ENCODE data around the gene RCBTB2.

The RCBTB2 gene

DNA sequence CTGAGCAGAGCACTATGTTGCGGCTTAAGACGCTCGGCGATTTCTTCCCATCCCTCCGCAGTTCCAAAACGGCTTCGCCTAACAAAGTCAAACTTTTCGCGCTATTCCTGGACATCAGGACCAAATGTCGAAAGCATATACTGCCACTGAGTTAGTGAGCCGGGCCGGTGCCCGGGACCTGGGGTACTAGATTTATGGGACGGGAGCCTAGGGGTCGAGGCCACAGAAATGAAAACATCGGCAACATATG is 699 bp downstream of the RCBTB2 start:
- H3K4me3 ChIP-seq (ENCODE audit: low read depth, low read length) = peak overlapping the region; percentile 63

DNA sequence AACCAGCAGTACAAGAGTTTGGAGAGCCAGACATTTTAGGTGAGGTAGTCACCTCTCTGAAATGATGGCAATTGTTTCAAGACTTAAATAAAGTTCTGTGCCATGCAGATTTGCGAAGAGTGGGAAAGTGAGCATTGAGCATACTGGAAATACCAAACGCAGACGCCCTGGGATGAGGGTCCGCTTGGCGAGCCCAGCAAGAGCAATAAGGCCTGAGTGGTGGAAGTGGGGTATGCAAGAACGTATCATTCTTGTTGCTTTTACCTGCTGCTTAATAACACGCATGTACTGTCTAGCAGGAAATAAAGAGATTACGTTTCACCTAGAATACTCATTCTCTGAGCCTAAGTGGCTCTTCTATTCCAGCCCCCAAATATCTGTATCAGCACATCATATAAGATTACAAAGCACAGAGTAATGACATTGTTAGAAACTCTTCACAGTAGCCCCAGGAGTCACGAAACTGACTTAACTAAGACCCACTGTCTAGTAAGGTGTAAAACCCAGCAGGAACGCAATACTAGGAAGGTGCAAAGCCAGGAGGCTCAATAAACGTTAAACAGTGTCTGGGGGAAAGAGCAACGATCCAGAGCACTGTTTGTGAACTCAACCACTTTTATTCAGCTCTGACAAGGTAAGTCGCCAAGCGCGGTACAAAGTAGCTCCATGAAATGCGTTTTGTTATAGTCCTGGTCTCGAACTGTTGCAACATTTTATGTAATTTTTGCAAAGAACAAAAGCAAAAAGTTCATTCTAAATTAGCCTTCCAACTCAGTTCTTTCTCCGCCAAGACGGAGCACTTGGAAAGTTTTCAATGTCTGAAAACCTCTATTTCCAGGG is 1.2 kb downstream of the RCBTB2 start:
- H3K4me3 ChIP-seq (ENCODE audit: low read depth, low read length) = peak overlapping the region; percentile 63

DNA sequence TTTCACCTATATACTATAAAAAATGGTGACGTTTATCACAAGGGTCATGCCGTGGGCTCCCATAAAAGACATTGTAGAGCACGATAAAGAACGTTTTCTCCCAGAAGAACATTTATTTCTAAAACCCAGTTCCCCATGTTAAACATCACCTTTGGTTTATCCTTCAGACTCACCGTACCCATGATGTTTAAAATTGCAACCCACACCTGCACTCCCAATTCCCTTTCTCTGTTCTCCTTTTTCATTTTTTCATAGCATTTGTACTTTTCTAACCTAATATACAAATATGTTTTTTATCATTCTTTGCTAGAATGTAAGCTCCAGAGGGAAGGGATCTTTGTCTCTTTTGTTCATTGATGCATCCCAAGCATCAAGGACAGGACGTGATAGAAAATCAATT is 2.0 kb downstream of the RCBTB2 start:
- no peak overlapping the region for H3K4me3 ChIP-seq (ENCODE audit: low read depth, low read length)

DNA sequence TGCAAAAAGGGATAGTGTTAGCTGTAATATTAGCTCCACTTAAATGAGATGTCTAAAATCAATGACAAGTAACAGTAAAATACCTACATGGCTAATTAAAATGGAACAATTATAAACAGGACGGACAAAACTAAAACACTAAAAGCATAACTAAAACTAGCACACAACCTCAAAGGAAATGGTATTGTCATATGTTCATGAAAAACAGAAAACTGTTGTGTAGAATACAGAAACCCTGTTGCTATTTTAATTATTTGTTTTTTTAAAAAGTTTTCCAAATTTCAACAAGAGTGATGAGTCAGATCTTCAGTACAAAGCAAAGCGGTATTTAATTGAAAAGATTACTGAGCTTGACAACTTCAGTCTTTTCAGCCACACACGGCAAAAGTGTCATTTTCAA is 4.2 kb downstream of the RCBTB2 start:
- no peak overlapping the region for H3K4me3 ChIP-seq (ENCODE audit: low read depth, low read length)

DNA sequence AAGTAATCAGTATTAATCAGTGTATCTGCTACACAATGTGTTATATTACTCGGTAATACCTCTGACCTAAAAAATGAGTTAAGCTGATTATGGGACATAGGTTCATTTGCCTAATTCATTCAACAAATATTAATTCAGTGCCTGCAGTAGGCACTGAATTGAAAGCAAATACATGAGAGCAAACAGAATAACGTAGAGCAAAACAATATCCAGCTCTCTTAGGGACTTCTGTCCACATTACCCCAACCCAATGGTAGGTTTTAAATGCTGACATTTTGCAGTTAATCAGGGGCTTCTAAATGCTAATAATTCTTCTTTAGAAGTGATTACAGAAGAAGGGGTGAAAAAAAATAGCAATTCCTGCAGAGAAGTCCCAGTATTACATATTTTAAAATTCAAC is 4.9 kb downstream of the RCBTB2 start:
- no peak overlapping the region for H3K4me3 ChIP-seq (ENCODE audit: low read depth, low read length)

DNA sequence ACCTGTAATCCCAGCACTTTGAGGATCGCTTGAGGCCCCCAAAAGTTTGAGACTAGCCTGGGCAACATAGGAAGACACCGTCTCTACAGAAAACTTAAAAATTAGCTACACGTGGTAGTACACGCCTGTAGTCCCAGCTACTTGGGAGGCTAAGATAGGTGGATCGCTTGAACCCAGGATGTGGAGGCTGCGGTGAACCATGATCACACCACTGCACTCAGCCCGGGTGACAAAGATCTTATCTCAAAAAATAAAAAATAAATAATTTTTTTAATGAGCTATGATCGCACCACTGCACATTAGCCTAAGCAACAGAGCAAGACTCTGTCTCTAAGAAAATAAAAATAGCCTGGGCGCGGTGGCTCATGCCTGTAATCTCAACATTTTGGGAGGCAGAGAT is 6.6 kb downstream of the RCBTB2 start:
- no peak overlapping the region for H3K4me3 ChIP-seq (ENCODE audit: low read depth, low read length)

DNA sequence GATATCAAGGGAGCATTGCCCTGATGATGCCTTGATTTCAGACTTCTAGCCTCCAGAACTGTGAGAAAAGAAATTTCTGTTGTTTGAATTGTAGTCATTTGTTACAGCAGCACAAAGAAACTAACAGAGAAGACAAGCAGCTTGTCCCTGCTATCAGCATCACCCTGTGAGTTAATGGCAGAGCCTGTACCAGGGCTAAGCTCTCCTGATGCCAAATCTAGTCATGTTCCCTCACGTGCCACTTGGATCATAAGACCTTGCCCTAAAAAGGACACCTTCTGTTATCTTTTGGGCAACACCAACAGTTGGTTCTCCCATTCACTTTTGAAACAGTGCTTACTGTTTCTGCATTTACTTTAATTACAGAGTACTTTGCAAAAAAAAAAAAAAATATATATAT is 14.8 kb downstream of the RCBTB2 start:
- no peak overlapping the region for H3K4me3 ChIP-seq (ENCODE audit: low read depth, low read length)

DNA sequence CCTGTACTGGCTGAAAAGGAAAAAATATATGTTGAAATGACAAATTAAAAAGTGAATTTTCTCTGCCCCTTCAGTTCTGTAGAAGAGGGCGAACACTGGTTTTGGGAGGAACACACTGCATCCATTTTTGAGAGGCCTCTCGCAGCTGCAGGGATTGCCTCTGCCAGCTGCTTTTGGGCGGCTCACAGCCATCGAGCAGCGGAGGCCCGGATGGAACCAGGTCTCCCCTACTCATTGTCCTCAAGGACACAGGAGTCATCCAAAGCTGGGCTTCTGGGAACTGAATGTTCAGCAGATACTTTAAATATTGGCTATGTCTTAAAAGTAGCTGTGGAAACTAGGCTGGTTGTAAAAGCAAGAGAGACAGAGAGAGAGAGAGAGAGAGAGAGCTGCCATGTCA is 17.1 kb downstream of the RCBTB2 start:
- no peak overlapping the region for H3K4me3 ChIP-seq (ENCODE audit: low read depth, low read length)

DNA sequence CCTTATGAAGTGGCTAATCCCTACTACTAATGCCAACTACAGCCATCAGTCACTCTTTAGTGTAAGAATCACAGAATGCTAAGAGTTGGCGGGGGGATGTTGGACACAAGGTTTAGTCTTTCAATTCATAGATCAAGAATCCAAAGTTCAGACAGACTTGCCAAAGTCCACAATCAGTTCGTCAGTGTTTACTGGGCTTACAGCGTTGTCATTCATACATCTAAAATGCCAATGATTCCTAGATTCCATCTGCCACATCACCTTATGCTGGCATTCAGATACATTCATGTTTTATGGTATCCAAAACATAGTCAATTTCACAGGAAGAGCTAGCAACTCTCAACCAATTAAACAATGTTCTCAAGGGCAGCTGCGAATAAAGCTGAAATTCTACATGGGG is 18.1 kb downstream of the RCBTB2 start:
- no peak overlapping the region for H3K4me3 ChIP-seq (ENCODE audit: low read depth, low read length)

DNA sequence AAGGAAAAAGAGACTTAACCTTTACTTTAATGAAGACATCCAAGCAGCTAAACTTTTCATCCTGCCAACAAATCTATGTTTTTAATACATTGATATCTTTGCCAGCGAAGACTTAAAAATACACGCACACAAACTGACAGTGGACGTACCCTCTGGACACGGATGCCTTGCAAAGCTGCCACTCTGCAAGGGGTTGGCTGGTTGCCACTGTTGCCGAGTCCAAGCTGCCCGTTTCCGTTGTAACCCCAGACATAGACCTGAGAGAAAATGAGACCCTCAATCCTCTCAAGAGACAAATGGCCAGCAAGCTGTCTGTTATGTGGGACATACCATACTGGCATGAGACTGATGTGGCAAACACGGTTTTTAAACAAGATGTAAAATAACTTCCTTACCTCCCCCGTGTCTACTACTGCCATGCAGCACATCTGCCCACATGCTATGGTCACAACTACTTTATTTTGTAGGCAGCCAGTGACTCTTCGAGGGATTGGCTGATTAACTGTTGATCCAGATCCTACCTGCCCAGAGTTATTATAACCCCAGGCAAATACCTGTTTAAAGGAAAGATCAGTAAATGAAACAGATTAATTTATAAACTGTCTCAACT is 21.2 kb downstream of the RCBTB2 start:
- no peak overlapping the region for H3K4me3 ChIP-seq (ENCODE audit: low read depth, low read length)

DNA sequence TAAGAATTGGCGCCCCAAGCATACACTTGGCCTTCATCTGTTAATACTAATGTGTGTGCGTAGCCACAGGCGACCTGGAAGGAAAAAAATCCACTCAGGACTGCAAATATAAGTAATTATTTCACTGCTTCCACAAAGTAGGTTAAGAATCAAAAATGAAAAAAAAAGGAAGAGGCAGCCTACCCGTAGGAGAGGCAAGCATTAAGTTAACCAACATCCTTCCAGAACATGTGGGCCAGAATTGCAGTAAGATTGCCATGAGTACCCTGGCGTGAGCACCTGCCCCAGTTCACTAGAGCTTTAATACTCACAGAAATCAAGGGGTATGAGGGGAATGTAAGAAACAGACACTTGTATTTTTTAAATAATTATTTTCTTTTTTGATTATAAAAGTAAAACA is 22.2 kb downstream of the RCBTB2 start:
- no peak overlapping the region for H3K4me3 ChIP-seq (ENCODE audit: low read depth, low read length)

DNA sequence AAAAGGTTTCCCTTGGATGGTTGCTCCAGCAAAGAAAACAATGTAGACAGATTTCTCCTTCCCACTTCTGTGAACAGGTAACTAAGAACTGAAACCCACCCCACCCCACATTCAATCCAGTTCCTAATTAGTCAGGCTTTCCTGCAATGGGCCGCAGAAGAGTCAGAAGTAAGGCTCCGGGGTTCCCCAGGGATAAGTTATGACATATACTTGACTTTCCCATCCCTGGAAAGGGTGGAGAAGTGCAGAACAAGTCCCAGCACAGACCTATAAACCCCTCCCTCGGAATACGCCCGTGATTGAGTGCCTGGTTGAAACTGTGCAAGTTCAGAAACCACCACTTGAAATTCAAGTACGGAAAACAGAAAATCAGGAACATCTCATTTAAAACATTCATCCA is 24.9 kb downstream of the RCBTB2 start:
- H3K4me3 ChIP-seq (ENCODE audit: low read depth, low read length) = no peak overlapping the region

DNA sequence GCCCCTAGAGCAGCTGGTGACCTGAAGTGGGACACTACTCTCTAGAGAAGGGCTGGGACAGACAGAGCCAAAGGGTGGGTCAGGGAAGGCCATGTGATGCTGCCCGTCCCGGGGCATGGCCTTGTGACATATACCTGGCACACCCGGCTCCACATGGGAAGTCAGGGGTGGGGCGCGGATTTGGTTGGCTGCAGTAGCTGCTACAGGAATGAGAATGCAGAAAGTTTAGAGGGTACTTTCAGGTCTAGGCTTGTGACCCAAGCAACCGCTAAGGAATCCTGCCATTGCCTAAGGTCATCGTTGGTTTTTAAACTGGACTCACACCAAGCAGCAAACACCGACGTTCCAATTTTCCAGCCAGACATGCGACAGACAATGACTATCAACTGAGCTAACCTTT is 25.9 kb downstream of the RCBTB2 start:
- H3K4me3 ChIP-seq (ENCODE audit: low read depth, low read length) = no peak overlapping the region

DNA sequence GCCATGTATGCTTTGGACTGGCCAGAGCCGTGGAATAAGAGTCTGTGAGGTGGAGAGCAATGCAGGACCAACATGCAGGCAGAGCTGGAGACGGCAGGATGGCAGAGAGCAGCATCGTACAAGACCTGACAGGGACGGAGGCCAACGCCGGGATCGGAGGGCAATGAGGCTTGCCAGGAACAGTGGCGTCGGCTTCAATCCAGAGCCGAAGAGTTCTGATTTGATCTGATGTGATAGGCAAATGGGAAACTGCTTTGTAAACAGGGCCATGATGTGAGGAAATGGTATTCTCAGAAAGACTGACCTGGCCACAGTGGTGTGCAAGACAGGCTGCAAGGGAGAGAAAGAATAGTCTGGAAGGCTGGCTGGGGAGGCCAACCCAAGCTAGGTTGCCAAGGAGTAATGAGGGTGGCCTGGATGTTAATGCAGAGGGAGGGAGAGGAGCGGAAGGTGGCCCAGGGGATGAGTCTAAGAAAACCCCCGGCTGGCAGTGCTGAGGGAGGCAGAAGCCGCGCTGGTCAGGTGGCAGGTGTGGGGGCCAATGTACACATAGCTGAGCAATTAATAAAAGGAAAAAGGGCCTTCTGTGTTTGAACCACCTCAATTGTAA is 26.7 kb downstream of the RCBTB2 start:
- no peak overlapping the region for H3K4me3 ChIP-seq (ENCODE audit: low read depth, low read length)

DNA sequence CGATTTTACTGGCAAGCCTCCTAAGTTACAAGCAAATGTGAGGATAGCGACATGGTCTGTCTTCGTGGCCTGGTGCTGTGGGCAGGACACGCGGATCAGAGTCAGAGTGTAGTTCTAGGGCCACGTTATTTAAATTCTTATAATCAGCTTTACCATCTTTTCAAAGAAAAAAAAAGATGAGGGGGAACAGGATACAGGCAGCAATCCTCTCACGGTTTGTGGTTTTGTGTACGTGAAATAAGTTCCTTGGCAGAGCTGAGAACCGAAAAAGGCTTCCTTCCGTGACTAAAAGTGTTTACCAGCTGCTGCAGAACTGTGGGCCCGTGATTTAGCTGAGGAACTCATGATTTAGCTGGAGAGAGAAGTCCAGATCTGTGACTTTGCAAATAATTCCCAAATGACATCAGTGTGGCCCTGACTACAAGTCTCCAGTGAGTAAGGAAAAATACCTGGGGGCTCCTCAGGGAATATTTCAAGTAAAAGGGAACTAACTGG is 27.2 kb downstream of the RCBTB2 start:
- no peak overlapping the region for H3K4me3 ChIP-seq (ENCODE audit: low read depth, low read length)

DNA sequence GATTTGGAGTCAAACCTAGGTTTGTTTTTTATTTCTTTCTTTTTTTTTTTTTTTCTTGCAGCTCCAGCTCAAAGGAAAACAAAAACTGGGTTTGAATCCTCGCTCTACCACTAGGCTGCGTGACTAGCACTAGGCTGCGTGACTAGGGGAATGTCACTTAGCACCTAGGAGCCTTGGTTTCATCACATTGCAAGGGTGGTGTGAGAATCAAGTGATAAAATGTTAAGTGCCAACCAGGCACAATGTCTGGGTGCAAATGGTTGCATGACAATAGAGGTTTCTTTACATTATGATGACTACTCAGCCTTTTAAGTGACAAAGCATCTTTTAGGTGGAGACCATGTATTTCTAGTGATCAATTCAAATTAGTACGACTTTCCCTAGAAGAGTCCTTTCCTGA is 27.9 kb downstream of the RCBTB2 start:
- no peak overlapping the region for H3K4me3 ChIP-seq (ENCODE audit: low read depth, low read length)

DNA sequence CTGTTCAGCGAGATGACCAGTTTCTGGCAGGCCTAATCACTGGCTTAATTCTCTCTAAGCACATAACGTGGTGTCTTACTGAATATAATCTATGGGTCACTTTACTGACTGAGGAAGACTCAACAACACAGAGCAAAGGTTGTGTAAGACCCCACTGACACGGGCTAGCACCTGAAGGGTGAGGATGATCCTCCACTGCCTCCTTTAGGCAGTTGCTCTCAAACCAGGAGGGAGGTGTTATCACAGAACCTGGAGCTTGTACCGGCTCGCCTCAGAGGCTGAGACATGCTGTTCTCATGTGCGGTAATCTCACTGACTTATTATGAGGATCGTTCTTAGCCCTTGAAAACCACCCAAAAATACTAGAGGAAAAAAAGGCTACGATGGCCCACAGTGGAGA is 28.3 kb downstream of the RCBTB2 start:
- H3K4me3 ChIP-seq (ENCODE audit: low read depth, low read length) = no peak overlapping the region

DNA sequence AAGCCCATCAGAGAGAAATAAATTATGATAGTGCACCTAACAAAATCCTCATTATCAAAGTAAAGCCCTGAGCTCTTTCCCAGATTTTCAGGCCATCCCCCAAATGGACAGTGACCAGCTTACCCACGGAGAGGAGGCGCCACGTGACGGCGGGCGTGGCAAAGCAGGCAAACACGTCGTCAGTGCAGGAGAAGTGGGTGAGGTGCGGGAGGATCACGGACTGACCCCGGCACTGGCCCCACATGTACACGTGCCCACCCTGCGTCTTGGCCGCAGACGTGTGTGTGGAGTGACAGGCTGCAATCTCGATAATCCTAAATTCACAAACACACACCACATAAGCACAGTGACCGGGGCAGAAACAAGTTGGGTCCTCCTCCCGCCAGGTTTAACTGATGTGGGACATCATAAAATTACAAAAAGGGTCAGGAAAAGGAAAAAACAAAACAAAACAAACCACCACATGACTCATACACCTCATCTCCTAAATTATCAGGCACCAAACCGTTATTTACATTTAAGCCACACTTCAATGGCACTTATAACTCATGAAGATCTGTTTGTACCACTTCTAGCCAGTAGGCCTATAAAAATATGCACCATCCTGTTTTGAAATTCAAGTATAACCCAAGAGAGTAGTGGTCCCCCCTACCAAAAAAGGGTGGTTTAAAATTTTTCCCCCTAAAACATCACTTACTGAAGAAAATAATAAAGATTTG is 30.1 kb downstream of the RCBTB2 start:
- no peak overlapping the region for H3K4me3 ChIP-seq (ENCODE audit: low read depth, low read length)

DNA sequence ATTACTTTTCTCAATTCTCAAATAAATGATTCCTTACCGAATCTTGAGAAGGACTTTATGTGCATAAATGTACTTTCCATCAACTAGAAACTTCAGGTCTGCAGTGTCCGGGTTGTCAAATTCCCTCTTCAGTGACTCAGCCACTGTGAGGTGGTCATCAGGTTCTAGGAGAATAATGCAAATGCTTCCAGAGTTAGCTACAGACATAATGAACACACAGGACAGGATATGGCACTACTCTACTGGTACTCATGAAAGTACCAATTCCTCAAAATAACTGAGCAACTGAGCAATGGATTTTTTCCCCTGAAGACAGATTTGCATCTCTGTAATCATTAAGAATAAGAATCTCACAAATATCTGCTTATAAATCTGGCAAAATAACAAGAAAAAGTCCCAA is 31.2 kb downstream of the RCBTB2 start:
- H3K4me3 ChIP-seq (ENCODE audit: low read depth, low read length) = no peak overlapping the region

DNA sequence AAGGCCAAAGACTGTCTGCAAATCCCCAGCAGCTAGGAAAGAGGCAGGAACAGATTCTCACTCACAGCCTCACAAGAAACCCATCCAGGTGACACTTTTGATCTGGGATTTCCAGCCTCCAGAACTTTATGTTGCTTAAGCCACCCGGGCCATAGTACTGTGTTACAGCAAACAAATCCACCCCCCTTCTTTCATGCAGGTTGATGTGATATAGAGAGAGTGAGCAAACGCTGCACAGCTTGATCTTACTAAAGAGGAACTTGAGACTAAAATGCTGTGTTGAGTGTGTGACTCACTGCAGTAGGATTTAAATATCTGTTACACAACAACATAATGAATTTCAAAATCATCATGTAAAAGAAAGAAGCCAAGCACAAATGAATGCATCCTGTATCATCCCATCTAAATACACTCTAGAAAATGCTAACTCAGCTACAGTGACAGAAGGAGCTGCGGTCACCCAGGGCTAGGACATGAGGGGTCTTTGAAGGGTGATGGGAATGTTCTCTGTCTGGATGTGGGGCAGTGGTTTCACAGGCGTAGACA is 32.2 kb downstream of the RCBTB2 start:
- H3K4me3 ChIP-seq (ENCODE audit: low read depth, low read length) = no peak overlapping the region

DNA sequence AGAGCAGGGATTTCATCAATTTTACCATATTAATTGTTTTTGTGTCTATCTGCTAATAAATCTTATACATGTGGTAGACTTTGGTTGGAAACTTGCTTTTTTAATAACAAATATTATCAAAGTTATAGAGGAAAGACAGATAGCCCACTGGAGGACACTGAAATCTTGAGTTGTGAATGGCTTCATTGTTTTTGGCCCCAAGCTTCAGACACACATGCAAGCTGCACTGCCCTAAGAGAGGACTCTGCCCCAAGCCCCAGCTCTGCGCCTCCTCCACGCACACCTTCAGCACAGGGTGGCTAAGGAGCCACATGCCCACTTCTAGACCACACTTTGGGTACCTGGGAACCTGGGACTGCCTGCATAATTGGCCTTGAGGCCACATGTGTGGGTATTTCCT is 35.2 kb downstream of the RCBTB2 start:
- no peak overlapping the region for H3K4me3 ChIP-seq (ENCODE audit: low read depth, low read length)
